K562 (cell line): ENCODE results near the gene C22orf39. TPM values are rescaled to one million over a fixed set of nuclear protein-coding genes. Genes with fewer than 3 reads are reported as not detected.

Source experiments
- ATAC-seq: fragments of 200-7000 bp; cut with Tn5 transposase; 3 replicates; pipeline ENCODE4 v1.9.1; 2020; ENCODE audit warnings: moderate library complexity
- BruUV-seq: library from RNA; stranded (reverse); fragments of 400-500 nt; replicated peaks from 2 replicates; lab custom pipeline; 2021; lab: Mats Ljungman, UMichigan
- CTCF ChIA-PET: fragments of 300-600 bp; formaldehyde crosslinking; extraction: SDS; loops from one replicate; lab custom pipeline; 2021; ENCODE audit warnings: low intra/inter-chr PET ratio; lab: Yijun Ruan, JAX
- POLR2A ChIA-PET: fragments of 300-600, 350-650 bp; sonication (Branson Sonifier 250); formaldehyde crosslinking; extraction: SDS; loops from one replicate; lab custom pipeline; 2021; ENCODE audit warnings: antibody characterized with exemption, inconsistent platforms; lab: Yijun Ruan, JAX
- DNase-seq, 4 experiments: peaks; one replicate each; pipeline versions ENCODE4 v3.0.0 to v3.0.0-alpha.2; 2011 to 2018; ENCODE audit warnings: low spot score in 3 of 4, mixed read lengths in 3 of 4; ENCODE audit errors: extremely low read depth in 1 of 4
- FAIRE-seq: peaks from 2 replicates; lab custom pipeline; 2011; peaks lifted over from hg19 to GRCh38; lab: Jason Lieb, UNC
- H2AFZ ChIP-seq: 2 replicates; pipeline ENCODE4 v1.6.0; 2011; ENCODE audit warnings: low read depth, low read length, control low read depth, inconsistent platforms
- H3K27ac ChIP-seq: fragments of 200-600 bp; 3 replicates; pipeline ENCODE4 v1.8.0; 2011; ENCODE audit warnings: low read depth, mild to moderate bottlenecking, control low read depth, inconsistent platforms, low read length, moderate library complexity, mixed read lengths; ENCODE audit errors: extremely low read depth
- H3K27me3 ChIP-seq, 2 experiments: fragments of 300-600 bp in 1 of 2; 2 replicates in 1 of 2; 3 replicates in 1 of 2; pipeline versions ENCODE4 v1.6.0 to v1.8.0; 2011; ENCODE audit warnings: inconsistent platforms in 2 of 2, low read length in 2 of 2, mild to moderate bottlenecking in 1 of 2, mixed read lengths in 1 of 2, moderate library complexity in 1 of 2; ENCODE audit not compliant: control insufficient read depth in 2 of 2, insufficient read depth in 2 of 2
- H3K36me3 ChIP-seq: fragments of 300-600 bp; 3 replicates; pipeline ENCODE4 v1.8.0; 2011; ENCODE audit warnings: mild to moderate bottlenecking, low read length, inconsistent platforms; ENCODE audit not compliant: control insufficient read depth, insufficient read depth
- H3K4me1 ChIP-seq, 2 experiments: fragments of 200-600 bp in 1 of 2; replicated peaks in 1 of 2; 2 replicates in 1 of 2; 3 replicates in 1 of 2; pipeline versions ENCODE4 v1.5.1 to v1.8.0; 2011; ENCODE audit warnings: inconsistent platforms in 2 of 2, low read length in 2 of 2, mild to moderate bottlenecking in 1 of 2, mixed read lengths in 1 of 2, moderate library complexity in 1 of 2; ENCODE audit not compliant: control insufficient read depth in 2 of 2, insufficient read depth in 2 of 2
- H3K4me2 ChIP-seq: 2 replicates; pipeline ENCODE4 v1.6.1; 2011; ENCODE audit warnings: low read length, control low read depth, inconsistent platforms, mixed read lengths; ENCODE audit not compliant: insufficient read depth
- H3K4me3 ChIP-seq: fragments of 200-600 bp; sonication (generic), shearing (Covaris generic); 2 replicates; pipeline ENCODE4 v1.5.1; 2016; ENCODE audit warnings: control low read depth, inconsistent platforms
- H3K79me2 ChIP-seq: fragments of 200-600 bp; 3 replicates; pipeline ENCODE4 v1.8.0; 2011; ENCODE audit warnings: low read length, inconsistent platforms; ENCODE audit not compliant: control insufficient read depth, insufficient read depth
- H3K9ac ChIP-seq, 2 experiments: 2 replicates each; pipeline versions ENCODE4 v1.6.0 to v1.6.1; 2011; ENCODE audit warnings: low read depth in 2 of 2, low read length in 2 of 2, control low read depth in 1 of 2, inconsistent platforms in 1 of 2, mild to moderate bottlenecking in 1 of 2, mixed read lengths in 1 of 2; ENCODE audit not compliant: insufficient read depth in 1 of 2
- H3K9me1 ChIP-seq: one replicate; pipeline ENCODE4 v1.6.0; 2011; ENCODE audit warnings: inconsistent platforms, mild to moderate bottlenecking, low read length, moderate library complexity; ENCODE audit not compliant: control insufficient read depth, insufficient read depth
- H3K9me3 ChIP-seq: replicated peaks from 2 replicates; pipeline ENCODE4 v1.5.1; 2011; ENCODE audit warnings: low read depth, low read length, inconsistent platforms; ENCODE audit not compliant: control insufficient read depth, insufficient read depth
- H4K20me1 ChIP-seq: replicated peaks from 2 replicates; pipeline ENCODE4 v1.6.1; 2011; ENCODE audit warnings: low read length, inconsistent platforms, mixed read lengths; ENCODE audit not compliant: control insufficient read depth, insufficient read depth
- AFF4 ChIP-seq: sonication (generic); formaldehyde crosslinking; IDR thresholded peaks from 2 replicates; pipeline ENCODE4 v1.8.0; 2023; ENCODE audit warnings: mild to moderate bottlenecking, missing genetic modification reagents
- CSDE1 ChIP-seq, 2 experiments: fragments of 450-650 bp; IDR thresholded peaks; 2 replicates each; pipeline ENCODE4 v1.6.1; 2016; ENCODE audit warnings: mild to moderate bottlenecking in 1 of 2
- HCFC1 ChIP-seq: IDR thresholded peaks from 2 replicates; pipeline ENCODE4 v1.6.1; 2012; ENCODE audit warnings: low read depth, low read length, improper control_type of control experiment
- ILK ChIP-seq: fragments of 450-650 bp; IDR thresholded peaks from 2 replicates; pipeline ENCODE4 v1.6.1; 2016; ENCODE audit warnings: missing genetic modification characterization, low read depth, mild to moderate bottlenecking, missing compliant biosample characterization, moderate library complexity, borderline replicate concordance
- KDM5B ChIP-seq: fragments of 200-600 bp; sonication (generic); IDR thresholded peaks from 2 replicates; pipeline ENCODE4 v1.6.1; 2012; ENCODE audit warnings: low read depth, mild to moderate bottlenecking, moderate library complexity, low read length, control low read depth, inconsistent platforms; ENCODE audit not compliant: insufficient replicate concordance
- LCOR ChIP-seq: sonication (generic); formaldehyde crosslinking; IDR thresholded peaks from 2 replicates; pipeline ENCODE4 v1.8.0; 2022; ENCODE audit warnings: mild to moderate bottlenecking, missing genetic modification reagents
- MEIS2 ChIP-seq: fragments of 450-650 bp; IDR thresholded peaks from 2 replicates; pipeline ENCODE4 v1.6.1; 2014; ENCODE audit warnings: mild to moderate bottlenecking; ENCODE audit not compliant: partially characterized antibody
- NCOA4 ChIP-seq: fragments of 450-650 bp; IDR thresholded peaks from 2 replicates; pipeline ENCODE4 v1.6.1; 2018; ENCODE audit warnings: mild to moderate bottlenecking; ENCODE audit not compliant: partially characterized antibody
- NR2C1 ChIP-seq, 2 experiments: fragments of 450-650 bp; IDR thresholded peaks; 2 replicates each; pipeline ENCODE4 v1.6.1; 2017; ENCODE audit warnings: mild to moderate bottlenecking in 2 of 2, antibody characterized with exemption in 1 of 2, inconsistent platforms in 1 of 2, missing compliant biosample characterization in 1 of 2, missing genetic modification characterization in 1 of 2
- POLR2A ChIP-seq: fragments of 450-650 bp; conservative IDR thresholded peaks from 2 replicates; pipeline ENCODE4 v1.6.1; 2016
- POLR2H ChIP-seq: IDR thresholded peaks from 2 replicates; pipeline ENCODE4 v1.6.1; 2016; ENCODE audit warnings: missing genetic modification characterization, low read depth, mild to moderate bottlenecking, control low read depth, missing compliant biosample characterization, moderate library complexity
- RBM17 ChIP-seq: fragments of 200-400 bp; formaldehyde crosslinking; IDR thresholded peaks from 2 replicates; pipeline ENCODE4 v1.6.1; 2017; ENCODE audit warnings: low read depth, mild to moderate bottlenecking, low read length, borderline replicate concordance
- TSC22D4 ChIP-seq: fragments of 450-650 bp; IDR thresholded peaks from 2 replicates; pipeline ENCODE4 v1.6.1; 2016; ENCODE audit warnings: missing genetic modification characterization, missing biosample characterization, control low read depth
- ZNF717 ChIP-seq: fragments of 250-450 bp; sonication (Bioruptor Pico); IDR thresholded peaks from 2 replicates; pipeline ENCODE4 v1.5.0; 2021
- ZNF778 ChIP-seq: fragments of 450-650 bp; formaldehyde crosslinking; IDR thresholded peaks from 2 replicates; pipeline ENCODE4 v1.4.0; 2020; ENCODE audit warnings: mild to moderate bottlenecking, moderate library complexity
- WGBS: fragments of 100-300 bp; shearing (Covaris generic); methylation state at CpG from one replicate; pipeline ENCODE4 v1.1.6; 2016; ENCODE audit warnings: low coverage, mixed read lengths; ENCODE audit not compliant: insufficient coverage; ENCODE audit errors: missing lambda C conversion rate; 5-methylcytosine and 5-hydroxymethylcytosine counted together
- in situ Hi-C: fragments of 300-500 bp; cut with MboI; formaldehyde crosslinking; loops from 4 replicates; pipeline ENCODE4 v1.15.0; 2018; ENCODE audit warnings: inconsistent platforms, mixed read lengths
- intact Hi-C: fragments of 100-400 bp; cut with micrococcal nuclease; formaldehyde crosslinking; loops from 2 replicates; pipeline ENCODE4 v1.14.2; 2022
- polyA plus RNA-seq, 8 experiments: library from polyadenylated mRNA; depleted of rRNA in 4 of 8; stranded (reverse) in 5 of 8; unstranded in 3 of 8; fragments of >200 nt; fragmentation: Nextera tagmentation in 2 of 8; fragmentation: Illumina TruSeq in 1 of 8; extraction: Ambion mirVana in 2 of 8; extraction: Trizol in 1 of 8; gene quantifications; 2 replicates each; pipeline versions ENCODE4 v1.2.1 to v1.2.3, GENCODE V29; 2011 to 2014; ENCODE audit warnings: inconsistent platforms in 1 of 8, missing spikeins in 1 of 8
- total RNA-seq, 7 experiments: library from RNA; depleted of rRNA in 6 of 7; stranded (reverse); fragments of >200 nt in 6 of 7; fragmentation: Illumina TruSeq in 2 of 7; extraction: Trizol in 2 of 7; gene quantifications; 2 replicates each; pipeline versions ENCODE4 v1.2.1 to v1.2.3, GENCODE V29; 2011 to 2021; ENCODE audit warnings: low replicate concordance in 1 of 7
- TF ChIP-seq, protein P1 (sequence below): fragments of 250-450 bp; sonication (Bioruptor Pico); IDR thresholded peaks from 2 replicates; pipeline ENCODE4 v1.5.0; 2021; ENCODE audit warnings: mild to moderate bottlenecking, moderate library complexity

C22orf39 gene
- total and polyA plus RNA-seq, 9 of the 15 experiments (the other 6 are each of a cell fraction or from before 2014, with no cell fraction given): 20.4 to 139 (median 66.8) TPM

DNA sequence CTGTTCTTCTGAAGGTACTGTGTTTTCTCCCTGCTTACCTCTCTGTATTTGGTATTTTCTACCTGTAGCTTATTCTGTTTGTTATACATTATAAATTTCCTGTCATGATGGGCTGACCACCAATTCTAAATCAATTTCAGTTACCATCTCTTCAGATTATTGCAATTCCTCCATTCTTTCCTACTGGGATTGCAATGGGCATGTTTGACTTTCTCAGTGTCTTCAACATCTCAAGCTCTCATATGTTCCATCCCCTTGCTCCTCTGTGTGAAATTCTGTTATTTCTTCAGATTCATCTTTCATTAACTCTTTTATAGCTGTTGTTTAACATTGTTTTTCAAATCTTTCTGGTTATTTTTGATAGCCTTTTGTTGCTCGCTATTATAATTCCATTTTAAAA lies 15.5 kb upstream of the C22orf39 start:
- H3K27me3 ChIP-seq: no peaks in the 10 kb centered on the region
- ChIA-PET CTCF (no interaction called here), POLR2A (interaction anchor here (0.7 to 13.6 kb wide), 9 partner anchors 8 to 284 kb away, joined by 3 to 148 read pairs (median 6); partner anchors contain the start of genes C22orf39, CDC45, SLC25A1 and UFD1)
- peaks cover under 1% of the 10 kb centered on the region; the same call in 1 of the 2 replicates for H4K20me1 ChIP-seq
- ATAC-seq: no peak
- H3K9me3 ChIP-seq: no peaks in the 10 kb centered on the region
- no peak overlapping the region for H3K4me2 ChIP-seq
- no peaks in the 10 kb centered on the region for H3K4me1 ChIP-seq
- DNase-seq: peak in 1 of 4 experiments; percentile 43
- WGBS: 94% methylated on average over 1 of the region's 1 CpG
- peaks cover 96% of the 10 kb centered on the region for H3K36me3 ChIP-seq
- no peak overlapping the region for H2AFZ ChIP-seq
- H3K4me3 ChIP-seq: no peak overlapping the region
- TSS peak; percentile 14 for BruUV-seq
- no peak overlapping the region for H3K27ac ChIP-seq
- no peak for FAIRE-seq
- in situ Hi-C loops (no loop called here), intact Hi-C loops (no loop called here)
- H3K79me2 ChIP-seq: no peaks in the 10 kb centered on the region
- no peak overlapping the region for H3K9ac ChIP-seq
- peaks cover 4% of the 10 kb centered on the region for H3K9me1 ChIP-seq
- TF ChIP-seq POLR2H (tag): 0 out of 2 replicates have a peak, but pooled peaks have one; percentile 49
- TF ChIP-seq TSC22D4 (tag): 0 out of 2 replicates have a peak, but pooled peaks have one; percentile 50
- peak; percentile 31 for TF ChIP-seq NCOA4
- 0 out of 2 replicates have a peak, but pooled peaks have one; percentile 1 for TF ChIP-seq NR2C1 (IDR thresholded peaks at IDR 0.05)
- no peak for TF ChIP-seq NR2C1 (tag; IDR thresholded peaks at IDR 0.05)
- peak; percentile 53; the same call in 1 of the 2 replicates for TF ChIP-seq AFF4 (CRISPR knock-in tag)
- TF ChIP-seq CSDE1 (IDR thresholded peaks at IDR 0.05): 0 out of 4 replicates have a peak, but pooled peaks of 1 of the 2 experiments have one; percentile 58
- 0 out of 2 replicates have a peak, but pooled peaks have one; percentile 43 for TF ChIP-seq POLR2A
- 0 out of 2 replicates have a peak, but pooled peaks have one; percentile 46 for TF ChIP-seq ZNF717 (CRISPR knock-in tag)
- TF ChIP-seq, protein P1, sequence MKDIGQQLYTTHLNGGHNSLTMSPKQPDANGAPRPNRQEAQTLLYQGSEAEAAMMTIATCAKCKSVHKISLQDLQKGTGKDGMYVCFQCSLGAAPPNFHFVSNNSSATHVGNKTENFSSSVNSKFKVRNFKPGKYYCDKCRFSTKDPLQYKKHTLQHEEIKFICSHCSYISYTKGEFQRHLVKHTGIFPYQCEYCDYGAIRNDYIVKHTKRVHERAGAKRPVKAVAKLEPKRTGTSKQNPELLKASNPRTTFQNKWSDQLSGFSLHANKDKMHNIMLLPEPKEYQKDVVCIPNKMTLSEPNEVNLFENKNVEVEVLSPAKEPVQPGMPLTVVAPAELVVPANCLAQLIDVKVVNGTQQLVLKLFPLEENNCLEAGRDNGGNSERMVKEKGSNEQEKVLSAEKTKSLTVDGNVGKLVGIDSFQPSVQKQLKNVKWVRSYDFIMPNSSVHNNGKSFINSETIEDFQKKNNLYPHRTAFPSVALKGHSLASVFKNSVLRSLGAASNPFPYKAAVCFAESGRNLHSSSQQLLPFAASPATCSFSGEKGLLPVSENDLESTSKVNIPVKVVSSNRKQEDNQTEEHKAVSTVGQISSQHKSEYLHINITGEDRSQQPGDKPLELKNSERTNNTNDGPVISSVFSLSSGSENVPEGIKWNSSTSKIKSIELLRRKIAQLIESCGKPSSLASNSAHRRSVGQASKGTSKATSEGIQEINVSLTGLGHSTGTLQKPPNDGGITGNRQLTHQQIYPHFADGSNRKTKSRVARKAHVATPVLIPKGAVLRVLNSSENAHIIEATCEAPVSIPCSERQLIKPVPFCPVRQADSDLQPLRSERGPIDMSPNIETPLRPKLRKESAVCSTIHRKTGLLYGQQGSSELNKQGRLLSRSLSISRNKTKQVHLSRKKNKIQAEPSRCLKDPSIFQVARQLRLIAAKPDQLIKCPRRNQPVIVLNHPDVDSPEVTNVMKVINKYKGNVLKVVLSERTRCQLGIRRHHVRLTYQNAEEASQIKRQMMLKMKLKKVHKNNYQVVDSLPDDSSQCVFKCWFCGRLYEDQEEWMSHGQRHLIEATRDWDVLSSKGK (CRISPR knock-in tag): no peak
- TF ChIP-seq RBM17: no peak
- TF ChIP-seq MEIS2: no peak
- no peak for TF ChIP-seq ZNF778
- TF ChIP-seq LCOR: peak; percentile 25; the same call in 1 of the 2 replicates
- TF ChIP-seq KDM5B: no peak
- TF ChIP-seq HCFC1: no peak
- no peak for TF ChIP-seq ILK (tag)
